Stimulated activated effector memory CD8-positive, alpha-beta T cell treated with anti-CD3 and anti-CD28 coated beads, Interleukin-12 subunit alpha, Interleukin-12 subunit beta, amount 100 ng/mL, for 72 hours (primary cell): Measurements from ENCODE around the gene KCNE4.
A peak's percentile ranks its signal among the peaks of the same experiment; 100 is the strongest.

Source experiments
- ATAC-seq: fragments of 150-1000 bp; cut with Tn5 transposase; 2 replicates; pipeline ENCODE4 v1.10.0; 2021
- DNase-seq, 2 donors: peaks; one replicate each; pipeline ENCODE4 v3.0.0; 2021 to 2022; ENCODE audit warnings: low spot score in 2 of 2
- H3K27ac Mint-ChIP-seq: one replicate; pipeline ENCODE4 v1.8.0; 2022; ENCODE audit warnings: mild to moderate bottlenecking, mixed read lengths
- H3K36me3 Mint-ChIP-seq: one replicate; pipeline ENCODE4 v1.8.0; 2022; ENCODE audit warnings: mild to moderate bottlenecking, mixed read lengths
- H3K4me1 Mint-ChIP-seq: one replicate; pipeline ENCODE4 v1.8.0; 2022; ENCODE audit warnings: mixed read lengths
- H3K4me3 Mint-ChIP-seq: one replicate; pipeline ENCODE4 v1.8.0; 2022; ENCODE audit warnings: mild to moderate bottlenecking, mixed read lengths
- H3K9me3 Mint-ChIP-seq: one replicate; pipeline ENCODE4 v1.8.0; 2022; ENCODE audit warnings: mixed read lengths

Gene KCNE4

DNA sequence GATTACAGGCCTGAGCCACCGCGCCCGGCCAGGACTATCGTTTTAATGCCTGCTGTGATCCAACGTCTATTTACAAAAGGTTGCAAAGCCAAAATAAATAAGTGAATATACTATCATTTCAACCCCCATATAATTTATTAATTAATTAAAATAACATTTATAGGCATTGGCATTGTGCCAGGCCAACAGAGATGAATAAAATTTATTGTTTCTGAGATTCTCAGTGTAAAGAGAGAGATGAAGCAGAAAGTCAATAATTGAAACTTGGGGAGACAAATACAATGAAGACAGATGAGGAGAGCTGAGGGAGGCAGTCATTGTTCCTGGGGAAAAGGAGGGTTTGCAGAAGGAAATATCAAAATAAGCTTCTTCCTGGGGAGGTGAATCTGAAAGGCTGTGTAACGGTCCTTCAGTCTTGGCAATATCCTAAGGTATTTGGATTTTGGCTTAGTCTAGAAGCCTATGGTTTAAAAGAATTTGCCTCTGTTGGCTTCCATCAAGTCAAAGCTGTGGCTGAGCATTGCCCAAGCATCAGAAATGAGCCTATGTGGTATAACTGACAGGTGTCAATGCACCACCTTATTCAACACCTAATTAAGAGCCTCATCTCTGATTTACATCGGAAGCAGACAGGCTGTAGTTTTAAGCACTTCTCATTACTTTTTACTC lies 31.5 kb downstream of the KCNE4 start:
- ATAC-seq (no peak), DNase-seq (no peak)
- Mint-ChIP-seq H3K4me3 (no peak overlapping the region), H3K4me1 (no peaks in the 10 kb centered on the region), H3K9me3 (peaks cover 3% of the 10 kb centered on the region), H3K36me3 (no peaks in the 10 kb centered on the region), H3K27ac (no peak overlapping the region)

DNA sequence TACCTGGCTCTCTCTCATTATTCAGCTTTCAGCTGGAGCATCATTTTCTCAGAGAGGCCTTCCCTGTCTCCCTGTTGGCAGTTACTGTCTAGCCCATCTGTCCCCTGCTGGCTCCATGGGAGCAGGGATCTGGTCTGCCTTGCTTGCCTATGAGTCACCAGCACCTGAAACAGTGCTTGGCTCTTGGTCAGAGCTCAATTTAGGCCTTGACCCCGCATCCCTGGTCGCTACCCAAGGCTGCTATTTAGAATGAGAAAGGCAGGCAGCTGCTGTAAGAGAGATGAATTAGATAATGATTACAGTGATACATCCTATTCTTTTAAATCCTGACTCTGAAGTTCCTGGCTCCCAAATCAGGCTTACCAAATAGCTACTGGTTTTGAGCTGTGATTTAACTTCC lies 32.9 kb downstream of the KCNE4 start:
- DNase-seq (no peak), ATAC-seq (no peak)
- Mint-ChIP-seq H3K4me3 (no peak overlapping the region), H3K9me3 (peaks cover 3% of the 10 kb centered on the region), H3K27ac (no peak overlapping the region), H3K4me1 (no peaks in the 10 kb centered on the region), H3K36me3 (no peaks in the 10 kb centered on the region)

DNA sequence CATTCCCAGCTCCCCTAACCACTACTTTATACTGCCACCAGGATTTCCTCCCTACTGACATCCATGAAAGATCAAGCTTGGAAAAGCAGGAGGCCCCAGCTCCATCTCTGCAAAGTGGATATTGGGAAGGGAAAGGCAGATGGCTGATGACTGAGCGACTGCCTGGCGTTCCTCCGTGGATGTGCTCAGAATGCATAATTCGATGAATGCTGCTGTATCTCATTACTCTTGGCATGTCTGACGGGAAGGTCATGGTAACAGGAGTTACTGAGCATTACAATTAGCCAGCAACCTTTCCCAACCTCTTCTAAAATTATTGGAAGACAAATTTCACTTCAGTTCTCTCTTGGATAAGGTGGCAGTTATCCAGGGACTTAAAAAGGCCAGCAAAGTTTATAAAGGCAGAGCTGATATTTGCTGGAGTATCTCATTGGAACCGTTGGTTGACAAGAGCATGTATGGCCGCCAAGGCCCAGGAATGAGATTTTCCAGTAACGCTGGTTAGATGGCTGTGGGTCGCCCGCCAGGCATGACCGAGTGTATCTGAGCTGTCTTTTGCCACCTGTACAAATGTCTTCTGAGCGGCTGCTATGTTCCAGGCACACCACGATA lies 34.5 kb downstream of the KCNE4 start:
- no peaks in the 10 kb centered on the region for H3K36me3 Mint-ChIP-seq
- H3K4me3 Mint-ChIP-seq, result no peak overlapping the region
- H3K27ac Mint-ChIP-seq, result no peak overlapping the region

DNA sequence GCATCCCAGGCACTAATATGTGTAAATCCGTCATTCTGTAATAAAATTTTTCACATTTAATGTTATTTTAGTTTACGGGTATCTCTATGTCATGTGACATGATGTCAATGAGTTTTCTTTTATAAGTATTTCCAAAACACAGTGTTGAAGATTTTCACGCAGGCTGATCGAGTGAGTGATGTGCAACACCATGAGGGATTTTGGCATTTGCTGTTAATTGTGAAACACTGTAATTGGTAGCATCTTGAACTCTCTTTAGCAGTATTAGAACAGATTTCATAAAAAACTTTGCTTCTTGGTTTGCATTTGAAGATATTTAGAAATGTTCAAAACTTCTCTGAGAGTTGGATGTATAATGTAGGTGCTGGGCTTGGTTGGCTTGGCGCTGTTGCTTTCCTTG lies 35.5 kb downstream of the KCNE4 start:
- Mint-ChIP-seq H3K36me3 (no peaks in the 10 kb centered on the region), H3K4me1 (no peaks in the 10 kb centered on the region), H3K27ac (no peak overlapping the region), H3K4me3 (no peak overlapping the region), H3K9me3 (peaks cover 3% of the 10 kb centered on the region)
- ATAC-seq, result no peak
- no peak for DNase-seq

More for the DNA sequence above, 34.5 kb downstream of the KCNE4 start:
- ATAC-seq, result no peak
- Mint-ChIP-seq H3K4me1 (no peaks in the 10 kb centered on the region), H3K9me3 (peaks cover 3% of the 10 kb centered on the region)
- DNase-seq, result no peak

DNA sequence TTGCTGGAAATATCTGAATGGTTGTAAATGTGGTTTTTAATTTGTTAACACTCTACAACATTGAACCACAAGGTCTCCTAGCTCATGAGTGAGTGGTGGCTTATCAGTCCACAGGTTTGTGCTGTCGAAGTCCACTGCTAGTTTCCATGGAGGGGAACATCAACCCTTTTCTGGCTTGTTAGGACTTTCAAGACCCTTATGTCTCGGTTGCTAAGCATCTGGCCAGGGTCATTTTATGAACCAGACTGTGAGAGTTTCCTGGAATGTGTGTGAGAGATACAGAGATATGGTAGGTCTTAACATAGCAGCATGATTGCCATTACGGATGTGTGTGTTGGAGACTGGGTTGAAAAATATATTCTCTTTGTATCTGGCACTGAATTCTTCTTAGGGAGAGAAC lies 36.9 kb downstream of the KCNE4 start:
- no peak overlapping the region for H3K27ac Mint-ChIP-seq
- peaks cover 3% of the 10 kb centered on the region for H3K9me3 Mint-ChIP-seq
- no peaks in the 10 kb centered on the region for H3K4me1 Mint-ChIP-seq
- no peak for DNase-seq
- H3K36me3 Mint-ChIP-seq, result no peaks in the 10 kb centered on the region
- ATAC-seq, result no peak
- H3K4me3 Mint-ChIP-seq, result no peak overlapping the region

DNA sequence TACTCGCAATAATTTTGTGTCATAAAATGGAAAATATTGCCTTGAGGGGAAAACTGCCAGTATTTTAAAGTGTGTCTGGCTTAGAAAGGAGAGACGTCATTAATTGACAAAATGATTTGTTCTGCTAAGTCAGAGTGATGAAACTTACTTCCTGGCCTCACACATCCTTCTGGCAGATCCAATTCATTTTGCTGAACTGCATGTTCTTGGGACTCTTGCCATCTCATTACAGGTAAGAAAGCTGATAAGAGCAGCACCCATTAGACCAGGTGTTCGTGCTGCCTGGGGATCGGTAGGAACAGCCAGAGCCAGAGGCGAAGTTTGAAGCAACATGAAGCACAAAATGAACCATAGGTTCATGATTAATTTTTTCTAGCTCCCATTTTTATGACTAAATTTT lies 38.0 kb downstream of the KCNE4 start:
- Mint-ChIP-seq H3K4me3 (no peak overlapping the region), H3K9me3 (peaks cover 3% of the 10 kb centered on the region)
- no peak for ATAC-seq

DNA sequence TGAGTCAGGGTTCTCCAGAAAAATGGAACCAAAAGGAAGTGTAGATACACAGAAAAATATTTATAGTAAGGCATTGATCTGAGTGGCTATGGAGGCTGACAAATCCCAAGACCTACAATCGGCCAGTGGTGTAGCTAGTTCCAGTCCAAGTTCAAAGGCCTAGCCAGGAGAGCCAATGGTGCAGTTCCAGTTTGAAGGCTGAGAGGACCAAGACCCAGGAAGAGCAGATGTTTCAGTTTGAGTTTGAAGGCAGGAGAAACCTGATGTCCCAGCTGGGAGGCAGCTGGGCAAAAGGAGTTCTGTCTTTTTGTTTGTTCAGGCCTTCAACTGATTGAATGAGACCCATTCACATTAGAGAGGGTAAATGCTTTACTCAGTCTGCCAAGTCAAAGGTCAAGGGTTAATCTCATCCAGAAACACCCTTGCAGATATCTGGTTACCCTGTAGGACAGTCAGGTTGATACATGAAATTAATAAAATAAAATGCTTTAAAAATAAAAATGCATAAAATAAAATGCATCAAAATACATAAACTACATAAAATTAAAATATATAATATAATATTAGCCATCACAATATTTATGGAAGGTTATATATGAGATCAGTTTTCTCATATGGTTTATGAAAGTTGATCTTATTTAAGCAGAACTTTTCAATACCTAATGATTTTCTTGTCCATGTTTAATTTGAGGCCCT lies 38.7 kb downstream of the KCNE4 start:
- no peak for ATAC-seq
- Mint-ChIP-seq H3K27ac (no peak overlapping the region), H3K9me3 (peaks cover 3% of the 10 kb centered on the region), H3K4me3 (no peak overlapping the region), H3K36me3 (no peaks in the 10 kb centered on the region), H3K4me1 (no peaks in the 10 kb centered on the region)
- no peak for DNase-seq

More for the DNA sequence above, 38.0 kb downstream of the KCNE4 start:
- H3K27ac Mint-ChIP-seq, result no peak overlapping the region
- no peaks in the 10 kb centered on the region for H3K4me1 Mint-ChIP-seq
- H3K36me3 Mint-ChIP-seq, result no peaks in the 10 kb centered on the region
- DNase-seq, result no peak

DNA sequence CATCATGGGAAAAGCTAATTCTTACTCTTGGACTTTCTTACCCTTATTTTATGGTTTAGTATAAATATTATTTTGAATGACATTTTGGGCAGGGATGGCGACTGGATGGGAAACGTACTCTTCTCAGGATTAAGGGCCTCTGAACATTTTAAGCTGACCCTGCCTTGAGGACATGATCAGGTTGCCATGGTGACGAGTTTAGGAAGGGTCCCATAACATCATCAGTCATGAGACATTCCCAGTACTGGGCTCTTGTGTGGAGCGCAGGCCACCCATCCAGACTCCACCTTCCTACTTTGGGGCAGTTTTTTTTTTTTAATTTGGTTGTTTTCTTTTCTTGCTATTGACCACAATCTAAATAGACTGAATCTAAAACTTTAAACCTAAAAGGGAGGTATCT lies 40.7 kb downstream of the KCNE4 start:
- no peaks in the 10 kb centered on the region for H3K9me3 Mint-ChIP-seq
- no peak overlapping the region for H3K4me3 Mint-ChIP-seq
- no peak overlapping the region for H3K27ac Mint-ChIP-seq
- no peak for ATAC-seq
- H3K36me3 Mint-ChIP-seq, result no peaks in the 10 kb centered on the region
- no peak for DNase-seq
- no peaks in the 10 kb centered on the region for H3K4me1 Mint-ChIP-seq

DNA sequence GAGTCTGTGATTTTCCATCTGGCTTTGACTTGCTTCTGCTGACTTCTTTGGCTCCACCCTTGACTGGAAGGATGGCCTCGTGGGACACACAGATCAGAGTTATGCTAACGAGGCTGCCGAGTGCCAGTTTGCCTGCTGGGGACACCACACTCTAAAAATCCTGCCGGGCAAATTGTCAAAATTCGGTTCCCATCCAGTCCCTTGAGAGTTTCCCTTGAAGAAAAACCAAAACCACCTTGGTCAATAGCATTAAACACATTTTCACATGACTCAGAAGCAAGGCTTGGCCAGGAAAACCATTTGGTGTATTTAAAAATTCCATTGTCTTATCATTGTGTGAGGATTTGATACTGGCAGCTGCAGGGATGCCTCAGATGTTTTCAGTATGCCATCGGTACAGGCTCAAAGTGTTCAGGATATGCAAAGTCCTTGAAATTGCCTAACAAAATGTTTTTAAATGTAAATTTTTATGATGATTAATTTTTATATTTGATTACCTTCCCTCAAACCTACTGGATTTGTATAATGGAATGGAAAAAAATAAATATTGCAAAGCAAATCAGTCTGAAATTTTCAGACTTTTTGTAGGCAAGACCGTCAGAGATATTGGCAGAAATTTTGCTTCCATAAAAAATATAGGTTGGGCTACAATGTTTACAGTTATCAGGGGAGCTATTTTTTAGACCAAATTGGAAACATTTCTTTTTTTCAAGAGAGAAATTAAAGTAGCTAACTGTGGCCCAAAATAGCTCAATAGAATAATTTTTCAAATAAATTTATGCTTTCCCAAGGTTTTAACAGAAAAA lies 41.6 kb downstream of the KCNE4 start:
- no peaks in the 10 kb centered on the region for H3K36me3 Mint-ChIP-seq
- H3K4me3 Mint-ChIP-seq, result no peak overlapping the region
- no peak overlapping the region for H3K27ac Mint-ChIP-seq
- no peak for ATAC-seq
- H3K4me1 Mint-ChIP-seq, result no peaks in the 10 kb centered on the region
- H3K9me3 Mint-ChIP-seq, result peaks cover 2% of the 10 kb centered on the region
- DNase-seq, result no peak

DNA sequence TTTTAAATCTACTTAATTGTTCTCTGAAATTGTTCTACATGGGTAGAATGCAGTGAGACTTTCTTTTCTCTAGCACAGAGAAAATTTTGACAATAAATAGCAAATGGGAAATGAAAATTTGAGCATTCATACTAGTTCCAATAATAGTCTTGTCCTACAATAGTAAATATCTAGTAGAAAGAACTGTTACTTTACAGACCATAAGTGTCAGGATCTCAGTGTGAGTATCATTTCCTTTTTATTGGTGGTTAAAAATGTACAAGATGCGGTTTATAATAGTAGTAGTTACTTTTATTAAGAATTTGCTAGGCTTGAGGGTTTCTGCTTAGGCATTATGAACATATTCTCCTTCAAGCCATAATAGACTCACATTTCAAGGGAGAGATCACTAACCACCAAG lies 43.2 kb downstream of the KCNE4 start:
- H3K36me3 Mint-ChIP-seq, result no peaks in the 10 kb centered on the region
- no peak for ATAC-seq
- DNase-seq, result no peak
- no peak overlapping the region for H3K27ac Mint-ChIP-seq
- H3K9me3 Mint-ChIP-seq, result peaks cover 2% of the 10 kb centered on the region
- no peak overlapping the region for H3K4me3 Mint-ChIP-seq
- H3K4me1 Mint-ChIP-seq, result no peaks in the 10 kb centered on the region

DNA sequence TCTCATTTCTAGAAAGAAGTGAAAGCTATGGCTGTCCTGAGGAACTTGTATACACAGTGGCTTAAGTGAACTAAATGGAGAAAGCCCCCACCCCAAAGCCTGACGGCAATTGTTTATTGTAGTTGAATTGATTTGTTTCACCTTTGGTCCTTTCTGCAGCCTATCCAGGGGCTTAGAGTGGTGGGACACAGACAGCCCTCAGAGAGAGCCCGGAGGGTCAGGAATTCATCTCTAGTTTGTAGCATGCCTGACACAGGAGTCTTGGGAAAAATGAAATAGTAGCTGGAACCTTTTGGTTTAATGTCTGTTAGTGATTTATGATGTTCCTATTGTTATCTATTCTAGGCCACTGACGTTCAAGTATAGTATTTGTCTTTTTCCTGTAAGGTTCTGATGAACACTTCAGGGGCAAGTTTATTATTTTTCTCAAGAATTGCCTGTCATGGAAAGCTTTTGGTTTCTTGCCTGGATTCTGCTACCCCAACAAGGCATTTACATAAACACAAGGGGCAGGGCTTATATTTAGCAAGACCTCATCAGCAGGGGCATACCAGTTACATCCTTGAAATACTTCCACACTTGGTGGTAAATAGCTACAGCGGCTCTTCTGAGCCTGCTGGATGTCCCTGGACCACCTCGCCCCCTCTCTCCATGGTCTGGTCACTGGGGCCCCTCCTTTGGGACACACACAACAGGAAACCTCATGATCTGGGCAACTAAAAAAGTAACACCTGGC lies 44.4 kb downstream of the KCNE4 start:
- no peak for ATAC-seq
- no peak overlapping the region for H3K27ac Mint-ChIP-seq

DNA sequence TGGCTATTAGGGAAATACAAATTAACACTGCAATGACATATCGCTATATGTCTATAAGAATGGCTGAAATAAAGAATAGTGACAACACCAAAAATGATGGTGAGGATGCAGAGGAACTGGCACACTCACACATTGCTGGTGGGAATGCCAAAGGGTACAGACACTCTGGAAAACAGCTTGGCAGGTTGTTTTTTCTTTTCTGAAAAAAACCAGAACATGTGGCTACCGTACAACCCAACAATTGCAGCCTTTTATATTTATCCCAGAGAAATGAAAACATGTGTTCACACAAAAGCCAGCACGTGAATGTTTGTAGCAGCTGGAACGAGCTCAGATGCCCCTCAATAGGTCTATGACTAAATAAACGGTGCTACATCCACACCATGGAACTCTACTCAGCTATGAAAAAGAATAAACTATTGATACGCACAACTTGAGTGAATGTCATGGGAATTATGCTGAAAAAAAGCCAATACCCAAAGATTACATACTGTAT lies 45.9 kb downstream of the KCNE4 start:
- Mint-ChIP-seq H3K27ac (no peak overlapping the region), H3K4me3 (no peak overlapping the region), H3K4me1 (no peaks in the 10 kb centered on the region), H3K36me3 (no peaks in the 10 kb centered on the region), H3K9me3 (peaks cover 2% of the 10 kb centered on the region)
- no peak for ATAC-seq
- no peak for DNase-seq

More for the DNA sequence above, 44.4 kb downstream of the KCNE4 start:
- H3K4me1 Mint-ChIP-seq, result no peaks in the 10 kb centered on the region
- no peaks in the 10 kb centered on the region for H3K36me3 Mint-ChIP-seq
- no peak for DNase-seq
- peaks cover 2% of the 10 kb centered on the region for H3K9me3 Mint-ChIP-seq
- no peak overlapping the region for H3K4me3 Mint-ChIP-seq

DNA sequence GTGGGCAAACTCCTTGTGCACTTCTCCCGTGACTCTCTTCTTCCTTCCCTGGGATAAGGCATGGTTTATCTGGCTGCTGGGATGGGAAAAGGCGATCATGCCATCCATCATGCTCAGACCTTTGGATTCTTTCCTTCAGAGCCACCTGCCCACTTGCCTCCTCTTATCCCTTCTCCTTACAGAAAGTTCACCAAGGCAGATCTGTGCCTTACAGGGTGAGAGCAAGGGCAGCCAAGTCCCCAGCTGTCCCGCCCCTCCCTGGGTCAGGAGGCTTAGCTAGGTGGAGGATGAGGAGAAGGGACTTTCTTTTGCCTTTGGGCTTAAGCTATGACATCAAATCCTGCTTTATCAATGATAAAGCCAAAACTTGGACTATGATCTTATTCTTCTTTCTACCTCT lies 47.6 kb downstream of the KCNE4 start:
- Mint-ChIP-seq H3K4me1 (no peaks in the 10 kb centered on the region), H3K4me3 (no peak overlapping the region), H3K27ac (no peak overlapping the region), H3K36me3 (no peaks in the 10 kb centered on the region), H3K9me3 (peaks cover 2% of the 10 kb centered on the region)
- DNase-seq (no peak), ATAC-seq (peak; percentile 29)

DNA sequence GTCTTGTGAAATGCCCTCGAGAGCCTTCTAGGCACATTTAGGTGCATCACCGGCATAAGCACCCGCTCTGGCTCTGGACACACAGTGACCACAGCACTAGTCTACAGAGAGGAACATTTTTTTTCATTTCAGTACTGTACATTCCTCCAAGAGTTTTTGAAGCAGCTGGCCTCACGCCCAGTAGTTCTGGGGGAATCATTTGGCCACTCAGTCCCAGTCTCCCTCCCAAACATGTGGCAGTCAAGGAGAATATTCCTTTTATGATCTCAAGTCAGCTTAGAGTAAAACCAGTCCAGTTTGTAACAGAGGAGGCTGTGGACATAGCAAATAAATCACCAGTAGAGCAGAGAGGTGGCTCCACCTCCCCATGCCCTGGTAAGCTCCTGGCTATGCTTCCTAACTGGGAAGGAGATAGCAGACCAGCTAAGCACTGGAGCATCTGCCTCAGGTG lies 48.1 kb downstream of the KCNE4 start:
- H3K9me3 Mint-ChIP-seq, result peaks cover 2% of the 10 kb centered on the region
- no peak overlapping the region for H3K27ac Mint-ChIP-seq
- H3K4me3 Mint-ChIP-seq, result no peak overlapping the region
- no peaks in the 10 kb centered on the region for H3K36me3 Mint-ChIP-seq
- H3K4me1 Mint-ChIP-seq, result no peaks in the 10 kb centered on the region
- DNase-seq, result no peak
- ATAC-seq, result no peak
